ENCODE data around the gene CSTPP1. TPM values are rescaled to one million over a fixed set of nuclear protein-coding genes. Genes with fewer than 3 reads are reported as not detected.

Gene CSTPP1
- total RNA-seq, 1 donor from 2014 or later = 32.7 TPM

GRCh38 chr11:46999217-46999616 is 62.7 kb downstream of the CSTPP1 start:
- no peak overlapping the region for H2AFZ ChIP-seq (replicated peaks)
- H3K36me3 Mint-ChIP-seq = peaks cover 37% of the 10 kb centered on the region
- H3K4me1 ChIP-seq = peaks cover 28% of the 10 kb centered on the region
- no peak overlapping the region for H3K27ac ChIP-seq
- H3K4me3 ChIP-seq = no peak overlapping the region
- no peak overlapping the region for H3K4me2 ChIP-seq
- H3K9me3 ChIP-seq (ENCODE audit: low read depth) = no peaks in the 10 kb centered on the region
- H3K4me1 Mint-ChIP-seq = peaks cover 44% of the 10 kb centered on the region
- H3K27me3 ChIP-seq = no peaks in the 10 kb centered on the region
- peaks cover 3% of the 10 kb centered on the region for H3K27me3 Mint-ChIP-seq (ENCODE audit: insufficient read depth, low read depth)
- H3F3A ChIP-seq (ENCODE audit: low read depth) = peaks cover 14% of the 10 kb centered on the region
- TF ChIP-seq, protein P1, sequence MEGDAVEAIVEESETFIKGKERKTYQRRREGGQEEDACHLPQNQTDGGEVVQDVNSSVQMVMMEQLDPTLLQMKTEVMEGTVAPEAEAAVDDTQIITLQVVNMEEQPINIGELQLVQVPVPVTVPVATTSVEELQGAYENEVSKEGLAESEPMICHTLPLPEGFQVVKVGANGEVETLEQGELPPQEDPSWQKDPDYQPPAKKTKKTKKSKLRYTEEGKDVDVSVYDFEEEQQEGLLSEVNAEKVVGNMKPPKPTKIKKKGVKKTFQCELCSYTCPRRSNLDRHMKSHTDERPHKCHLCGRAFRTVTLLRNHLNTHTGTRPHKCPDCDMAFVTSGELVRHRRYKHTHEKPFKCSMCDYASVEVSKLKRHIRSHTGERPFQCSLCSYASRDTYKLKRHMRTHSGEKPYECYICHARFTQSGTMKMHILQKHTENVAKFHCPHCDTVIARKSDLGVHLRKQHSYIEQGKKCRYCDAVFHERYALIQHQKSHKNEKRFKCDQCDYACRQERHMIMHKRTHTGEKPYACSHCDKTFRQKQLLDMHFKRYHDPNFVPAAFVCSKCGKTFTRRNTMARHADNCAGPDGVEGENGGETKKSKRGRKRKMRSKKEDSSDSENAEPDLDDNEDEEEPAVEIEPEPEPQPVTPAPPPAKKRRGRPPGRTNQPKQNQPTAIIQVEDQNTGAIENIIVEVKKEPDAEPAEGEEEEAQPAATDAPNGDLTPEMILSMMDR (IDR thresholded peaks at IDR 0.05) = no peak
- no peak overlapping the region for H3K4me3 Mint-ChIP-seq
- DNase-seq (ENCODE audit: low spot score) = no peak
- peaks cover 24% of the 10 kb centered on the region for H3K9me3 Mint-ChIP-seq
- H3K27ac Mint-ChIP-seq = no peak overlapping the region
- no peak overlapping the region for H3K9ac ChIP-seq
- H3K36me3 ChIP-seq = no peaks in the 10 kb centered on the region
- H3K79me2 ChIP-seq (ENCODE audit: low read depth) = peaks cover 23% of the 10 kb centered on the region
- peaks cover 25% of the 10 kb centered on the region for H4K20me1 ChIP-seq (ENCODE audit: low read depth)

DNA sequence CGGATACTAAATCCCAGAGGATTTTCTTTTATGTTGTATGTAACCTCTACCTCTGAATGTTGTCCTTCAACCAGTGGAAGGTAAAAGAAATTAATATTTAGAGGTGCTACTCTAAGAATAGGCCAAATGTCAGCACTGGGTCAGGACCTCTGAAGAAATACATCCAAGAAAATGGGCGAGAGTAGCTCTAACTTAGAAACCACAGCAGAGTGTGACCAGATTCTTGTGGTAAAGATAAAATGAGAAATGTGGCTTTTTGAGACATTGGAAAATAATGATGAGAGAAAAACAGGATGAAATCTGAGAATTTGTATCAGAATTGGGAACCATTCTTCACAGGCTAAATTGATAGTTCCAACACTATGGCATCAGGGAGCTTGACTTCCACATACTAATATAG is 63.5 kb downstream of the CSTPP1 start:
- H3K36me3 Mint-ChIP-seq = peaks cover 34% of the 10 kb centered on the region
- H2AFZ ChIP-seq (replicated peaks) = no peak overlapping the region
- H3K9ac ChIP-seq = no peak overlapping the region
- H3K4me1 ChIP-seq = peaks cover 28% of the 10 kb centered on the region
- H3K79me2 ChIP-seq (ENCODE audit: low read depth) = peaks cover 23% of the 10 kb centered on the region
- H3K4me2 ChIP-seq = no peak overlapping the region
- no peaks in the 10 kb centered on the region for H3K9me3 ChIP-seq (ENCODE audit: low read depth)
- no peak for DNase-seq (ENCODE audit: low spot score)
- H3K27me3 ChIP-seq = no peaks in the 10 kb centered on the region
- H3K9me3 Mint-ChIP-seq = peaks cover 24% of the 10 kb centered on the region
- H3K4me3 Mint-ChIP-seq = no peak overlapping the region
- TF ChIP-seq, protein P1 (IDR thresholded peaks at IDR 0.05) = no peak
- no peak for TF ChIP-seq EZH2phosphoT487 (IDR thresholded peaks at IDR 0.05)
- TF ChIP-seq EZH2 (IDR thresholded peaks at IDR 0.05) = no peak
- peaks cover 14% of the 10 kb centered on the region for H3F3A ChIP-seq (ENCODE audit: low read depth)
- no peak overlapping the region for H3K27ac ChIP-seq
- no peaks in the 10 kb centered on the region for H3K36me3 ChIP-seq
- H3K27me3 Mint-ChIP-seq (ENCODE audit: insufficient read depth, low read depth) = peaks cover 3% of the 10 kb centered on the region
- H4K20me1 ChIP-seq (ENCODE audit: low read depth) = peaks cover 25% of the 10 kb centered on the region
- H3K27ac Mint-ChIP-seq = no peak overlapping the region
- H3K4me3 ChIP-seq = no peak overlapping the region
- H3K4me1 Mint-ChIP-seq = peaks cover 52% of the 10 kb centered on the region

DNA sequence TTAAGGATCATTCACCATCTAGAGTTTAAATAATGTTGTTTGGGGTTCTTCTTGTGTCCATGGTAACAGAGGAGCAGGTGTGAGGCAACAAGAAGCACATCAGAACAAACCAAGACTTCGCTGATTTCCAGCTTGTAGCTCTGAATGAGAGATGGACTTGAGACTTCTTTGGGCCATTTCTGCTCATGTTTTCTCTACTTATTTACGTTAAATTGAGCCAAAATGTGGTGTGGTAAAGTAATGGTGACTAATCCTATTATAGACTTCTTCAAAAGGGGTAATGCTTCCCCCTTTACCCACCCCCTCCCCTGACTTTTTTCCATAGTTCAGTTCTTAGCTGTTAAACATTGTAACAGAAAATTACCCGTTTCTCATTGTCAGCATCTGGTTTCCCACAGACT is 65.2 kb downstream of the CSTPP1 start:
- Mint-ChIP-seq H3K27me3 (ENCODE audit: insufficient read depth, low read depth) (peaks cover 3% of the 10 kb centered on the region), H3K4me1 (peaks cover 55% of the 10 kb centered on the region)

More for the DNA sequence above, 65.2 kb downstream of the CSTPP1 start:
- Mint-ChIP-seq H3K27ac (peak overlapping the region; percentile 81), H3K4me3 (peak overlapping the region; percentile 30), H3K9me3 (peaks cover 10% of the 10 kb centered on the region), H3K36me3 (peaks cover 27% of the 10 kb centered on the region)
- peaks cover 25% of the 10 kb centered on the region for H4K20me1 ChIP-seq (ENCODE audit: low read depth)
- peaks cover 18% of the 10 kb centered on the region for H3K79me2 ChIP-seq (ENCODE audit: low read depth)
- H3K4me2 ChIP-seq = peak overlapping the region; percentile 48
- H3K27ac ChIP-seq = no peak overlapping the region
- H3K9ac ChIP-seq = no peak overlapping the region
- H3K9me3 ChIP-seq (ENCODE audit: low read depth) = no peaks in the 10 kb centered on the region
- TF ChIP-seq, protein P1 (IDR thresholded peaks at IDR 0.05) = no peak
- TF ChIP-seq EZH2phosphoT487 (IDR thresholded peaks at IDR 0.05) (no peak), EZH2 (IDR thresholded peaks at IDR 0.05) (no peak)
- H3K4me3 ChIP-seq = no peak overlapping the region
- H3K4me1 ChIP-seq = peaks cover 28% of the 10 kb centered on the region
- H3F3A ChIP-seq (ENCODE audit: low read depth) = peaks cover 14% of the 10 kb centered on the region
- H2AFZ ChIP-seq (replicated peaks) = no peak overlapping the region
- H3K27me3 ChIP-seq = no peaks in the 10 kb centered on the region
- peak; percentile 15 for DNase-seq (ENCODE audit: low spot score)
- no peaks in the 10 kb centered on the region for H3K36me3 ChIP-seq
